Measurements from ENCODE around the gene FAM110C. TPM values are rescaled to one million over a fixed set of nuclear protein-coding genes. Genes with fewer than 3 reads are reported as not detected.

The FAM110C gene
- total RNA-seq, 2 donors from 2014 or later: 1.8 to 2.1 TPM

GRCh38 chr2:90645-91312, 44.5 kb upstream of the FAM110C start:
- H3K36me3 ChIP-seq (ENCODE audit: control insufficient read depth, insufficient read depth, low read length): no peaks in the 10 kb centered on the region
- 95 to 97% methylated on average over 6 to 25 of the region's 25 CpGs for WGBS, 2 experiments (ENCODE audit: insufficient coverage in 1 of 2, insufficient read length in 1 of 2)
- DNase-seq: no peak
- Mint-ChIP-seq H3K36me3 (ENCODE audit: low read depth) (no peaks in the 10 kb centered on the region), H3K4me3 (no peak overlapping the region), H3K4me1 (peaks cover 4% of the 10 kb centered on the region), H3K27ac (no peak overlapping the region), H3K27me3 (ENCODE audit: insufficient read depth) (peaks cover 6% of the 10 kb centered on the region), H3K9me3 (peaks cover 5% of the 10 kb centered on the region)
- TF ChIP-seq, protein P1, sequence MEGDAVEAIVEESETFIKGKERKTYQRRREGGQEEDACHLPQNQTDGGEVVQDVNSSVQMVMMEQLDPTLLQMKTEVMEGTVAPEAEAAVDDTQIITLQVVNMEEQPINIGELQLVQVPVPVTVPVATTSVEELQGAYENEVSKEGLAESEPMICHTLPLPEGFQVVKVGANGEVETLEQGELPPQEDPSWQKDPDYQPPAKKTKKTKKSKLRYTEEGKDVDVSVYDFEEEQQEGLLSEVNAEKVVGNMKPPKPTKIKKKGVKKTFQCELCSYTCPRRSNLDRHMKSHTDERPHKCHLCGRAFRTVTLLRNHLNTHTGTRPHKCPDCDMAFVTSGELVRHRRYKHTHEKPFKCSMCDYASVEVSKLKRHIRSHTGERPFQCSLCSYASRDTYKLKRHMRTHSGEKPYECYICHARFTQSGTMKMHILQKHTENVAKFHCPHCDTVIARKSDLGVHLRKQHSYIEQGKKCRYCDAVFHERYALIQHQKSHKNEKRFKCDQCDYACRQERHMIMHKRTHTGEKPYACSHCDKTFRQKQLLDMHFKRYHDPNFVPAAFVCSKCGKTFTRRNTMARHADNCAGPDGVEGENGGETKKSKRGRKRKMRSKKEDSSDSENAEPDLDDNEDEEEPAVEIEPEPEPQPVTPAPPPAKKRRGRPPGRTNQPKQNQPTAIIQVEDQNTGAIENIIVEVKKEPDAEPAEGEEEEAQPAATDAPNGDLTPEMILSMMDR (conservative IDR thresholded peaks at IDR 0.05): no peak
- H3K9me3 ChIP-seq (ENCODE audit: control insufficient read depth, low read length): no peaks in the 10 kb centered on the region
- no peak overlapping the region for H3K27ac ChIP-seq (ENCODE audit: low read depth, low read length)
- H3K27me3 ChIP-seq (ENCODE audit: control insufficient read depth, insufficient read depth, low read length, poor library complexity, severe bottlenecking): no peaks in the 10 kb centered on the region
- no peak overlapping the region for H3K4me3 ChIP-seq (ENCODE audit: low read length)
- no peak overlapping the region for H3K9ac ChIP-seq (ENCODE audit: extremely low read depth, low read length, poor library complexity, severe bottlenecking)
- H3K4me1 ChIP-seq (ENCODE audit: control insufficient read depth, insufficient read depth, low read length): no peaks in the 10 kb centered on the region

GRCh38 chr2:85761-86160, 39.5 kb upstream of the FAM110C start:
- H3K4me1 Mint-ChIP-seq: no peaks in the 10 kb centered on the region
- H3K4me3 ChIP-seq (ENCODE audit: low read length): no peak overlapping the region
- no peak overlapping the region for H3K9ac ChIP-seq (ENCODE audit: extremely low read depth, low read length, poor library complexity, severe bottlenecking)
- TF ChIP-seq, protein P1 (conservative IDR thresholded peaks at IDR 0.05): no peak
- H3K27ac ChIP-seq (ENCODE audit: low read depth, low read length): no peak overlapping the region
- H3K36me3 ChIP-seq (ENCODE audit: control insufficient read depth, insufficient read depth, low read length): no peaks in the 10 kb centered on the region
- no peak overlapping the region for H3K4me3 Mint-ChIP-seq
- DNase-seq: no peak
- H3K9me3 Mint-ChIP-seq: no peaks in the 10 kb centered on the region
- no peaks in the 10 kb centered on the region for H3K27me3 ChIP-seq (ENCODE audit: control insufficient read depth, insufficient read depth, low read length, poor library complexity, severe bottlenecking)
- WGBS, 2 experiments (ENCODE audit: insufficient coverage in 1 of 2, insufficient read length in 1 of 2): 92 to 96% methylated on average over 3 to 4 of the region's 4 CpGs
- H3K27ac Mint-ChIP-seq: no peak overlapping the region
- H3K27me3 Mint-ChIP-seq (ENCODE audit: insufficient read depth): no peaks in the 10 kb centered on the region
- H3K9me3 ChIP-seq (ENCODE audit: control insufficient read depth, low read length): no peaks in the 10 kb centered on the region
- no peaks in the 10 kb centered on the region for H3K36me3 Mint-ChIP-seq (ENCODE audit: low read depth)
- no peaks in the 10 kb centered on the region for H3K4me1 ChIP-seq (ENCODE audit: control insufficient read depth, insufficient read depth, low read length)

DNA sequence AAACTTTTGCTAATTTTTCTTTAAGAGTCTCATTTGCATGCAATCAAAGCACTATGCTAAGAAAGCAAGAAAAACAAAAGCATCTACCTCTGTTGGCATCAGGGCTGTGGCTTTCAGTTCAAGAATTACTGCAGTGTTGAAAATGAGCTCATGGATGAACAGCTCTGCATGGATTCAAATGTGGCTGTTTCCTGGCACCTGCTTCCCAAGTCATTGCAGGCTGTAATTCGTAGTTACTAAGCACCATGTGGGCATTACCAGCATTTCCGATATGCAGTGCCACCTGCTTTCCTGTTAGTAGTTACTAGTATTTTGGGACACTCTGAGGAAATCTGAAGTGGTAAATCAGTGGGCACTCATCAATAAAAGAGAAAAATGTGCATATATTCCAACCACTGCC, 37.8 kb upstream of the FAM110C start:
- Histone ChIP-seq H3K4me1 (ENCODE audit: control insufficient read depth, insufficient read depth, low read length) (no peaks in the 10 kb centered on the region), H3K4me3 (ENCODE audit: low read length) (no peak overlapping the region), H3K27me3 (ENCODE audit: control insufficient read depth, insufficient read depth, low read length, poor library complexity, severe bottlenecking) (no peaks in the 10 kb centered on the region), H3K36me3 (ENCODE audit: control insufficient read depth, insufficient read depth, low read length) (no peaks in the 10 kb centered on the region), H3K9ac (ENCODE audit: extremely low read depth, low read length, poor library complexity, severe bottlenecking) (no peak overlapping the region), H3K27ac (ENCODE audit: low read depth, low read length) (no peak overlapping the region), H3K9me3 (ENCODE audit: control insufficient read depth, low read length) (no peaks in the 10 kb centered on the region)
- peaks cover 7% of the 10 kb centered on the region for H3K4me1 Mint-ChIP-seq
- no peaks in the 10 kb centered on the region for H3K36me3 Mint-ChIP-seq (ENCODE audit: low read depth)
- no peak for DNase-seq
- TF ChIP-seq, protein P1 (conservative IDR thresholded peaks at IDR 0.05): no peak
- no peaks in the 10 kb centered on the region for H3K9me3 Mint-ChIP-seq
- no peak overlapping the region for H3K27ac Mint-ChIP-seq
- WGBS, 2 experiments (ENCODE audit: insufficient coverage in 1 of 2, insufficient read length in 1 of 2): 82 to 94% methylated on average over 2 of the region's 2 CpGs
- H3K4me3 Mint-ChIP-seq: no peak overlapping the region
- H3K27me3 Mint-ChIP-seq (ENCODE audit: insufficient read depth): no peaks in the 10 kb centered on the region

All from endodermal cell (in vitro differentiated cells).